Measurements from ENCODE around the gene TGFBI.

The TGFBI gene

GRCh38 chr5:136067422-136067821 is 38.6 kb downstream of the TGFBI start:
- DNase-seq: no peak

- DNase-seq: no peak
These were observed 41.9 kb downstream of the TGFBI start for GRCh38 chr5:136070486-136071285.

- no peak for DNase-seq
These were observed 45.1 kb downstream of the TGFBI start for GRCh38 chr5:136073714-136074529.

GRCh38 chr5:136075466-136075891 is 46.7 kb downstream of the TGFBI start:
- DNase-seq: no peak

- DNase-seq: no peak
These were observed 47.3 kb downstream of the TGFBI start for GRCh38 chr5:136076067-136076466.

GRCh38 chr5:136076881-136077445 is 48.2 kb downstream of the TGFBI start:
- DNase-seq: no peak

GRCh38 chr5:136079195-136079985 is 50.6 kb downstream of the TGFBI start:
- DNase-seq: no peak

GRCh38 chr5:136080113-136080482 is 51.3 kb downstream of the TGFBI start:
- DNase-seq: no peak

- DNase-seq: peak; percentile 23
These were observed 51.9 kb downstream of the TGFBI start for GRCh38 chr5:136080483-136081216.

- no peak for DNase-seq
These were observed 52.4 kb downstream of the TGFBI start for GRCh38 chr5:136081217-136081591.

GRCh38 chr5:136082390-136083193 is 53.8 kb downstream of the TGFBI start:
- peak; percentile 43 for DNase-seq

- DNase-seq: no peak
These were observed 55.9 kb downstream of the TGFBI start for GRCh38 chr5:136084698-136085097.

- no peak for DNase-seq
These were observed 58.2 kb downstream of the TGFBI start for GRCh38 chr5:136086783-136087566.

- DNase-seq: no peak
These were observed 59.4 kb downstream of the TGFBI start for GRCh38 chr5:136087961-136088871.

GRCh38 chr5:136089791-136090190 is 61.0 kb downstream of the TGFBI start:
- no peak for DNase-seq

- DNase-seq: no peak
These were observed 61.5 kb downstream of the TGFBI start for GRCh38 chr5:136090319-136090718.

- no peak for DNase-seq
These were observed 65.6 kb downstream of the TGFBI start for GRCh38 chr5:136094189-136094912.

- DNase-seq: no peak
These were observed 66.3 kb downstream of the TGFBI start for GRCh38 chr5:136094913-136095641.
